H9 (cell line): ENCODE data around the gene NODAL. TPM values are rescaled to one million over a fixed set of nuclear protein-coding genes. Genes with fewer than 3 reads are reported as not detected.

Experiments
- DNase-seq: peaks from one replicate; pipeline ENCODE4 v3.0.0-alpha.2; 2017
- H2AFZ ChIP-seq: one replicate; pipeline ENCODE4 v1.6.1; 2013; ENCODE audit warnings: mild to moderate bottlenecking, low read length, control low read depth, moderate library complexity
- H2AK5ac ChIP-seq: 2 replicates; pipeline ENCODE4 v1.6.1; 2013; ENCODE audit warnings: low read length, control low read depth, mixed read lengths; ENCODE audit not compliant: insufficient read length
- H2BK120ac ChIP-seq: one replicate; pipeline ENCODE4 v1.6.1; 2013; ENCODE audit warnings: low read depth, mild to moderate bottlenecking, low read length, control low read depth, inconsistent platforms; ENCODE audit not compliant: poor library complexity, severe bottlenecking
- H2BK12ac ChIP-seq: 2 replicates; pipeline ENCODE4 v1.6.1; 2013; ENCODE audit warnings: low read length, control low read depth, mixed read lengths, low read depth; ENCODE audit not compliant: insufficient read length
- H2BK15ac ChIP-seq: 2 replicates; pipeline ENCODE4 v1.6.1; 2013; ENCODE audit warnings: low read depth, low read length, control low read depth
- H2BK20ac ChIP-seq: one replicate; pipeline ENCODE4 v1.6.1; 2013; ENCODE audit warnings: low read depth, mild to moderate bottlenecking, low read length, control low read depth, inconsistent platforms; ENCODE audit not compliant: poor library complexity, severe bottlenecking
- H2BK5ac ChIP-seq: 2 replicates; pipeline ENCODE4 v1.6.1; 2013; ENCODE audit warnings: low read length, control low read depth, mixed read lengths; ENCODE audit not compliant: insufficient read length
- H3K14ac ChIP-seq: 2 replicates; pipeline ENCODE4 v1.6.1; 2013; ENCODE audit warnings: low read length, control low read depth; ENCODE audit not compliant: insufficient read depth
- H3K18ac ChIP-seq: 2 replicates; pipeline ENCODE4 v1.6.1; 2013; ENCODE audit warnings: low read depth, mild to moderate bottlenecking, mixed read lengths, low read length, control low read depth; ENCODE audit not compliant: insufficient read length
- H3K23ac ChIP-seq: 2 replicates; pipeline ENCODE4 v1.6.1; 2013; ENCODE audit warnings: low read length, control low read depth, mixed read lengths, low read depth; ENCODE audit not compliant: insufficient read length
- H3K23me2 ChIP-seq: 2 replicates; pipeline ENCODE4 v1.6.1; 2013; ENCODE audit warnings: low read depth, mild to moderate bottlenecking, mixed read lengths, low read length, control low read depth; ENCODE audit not compliant: insufficient read length, poor library complexity, severe bottlenecking
- H3K27ac ChIP-seq: 2 replicates; pipeline ENCODE4 v1.5.1; 2013; ENCODE audit warnings: low read length, control low read depth, mixed read lengths, low read depth; ENCODE audit not compliant: insufficient read length
- H3K27me3 ChIP-seq: 2 replicates; pipeline ENCODE4 v1.6.1; 2013; ENCODE audit warnings: low read length, control low read depth, inconsistent platforms; ENCODE audit not compliant: insufficient read depth
- H3K4ac ChIP-seq: 2 replicates; pipeline ENCODE4 v1.6.1; 2013; ENCODE audit warnings: low read depth, mild to moderate bottlenecking, control low read depth, inconsistent platforms, low read length, moderate library complexity
- H3K4me1 ChIP-seq: 2 replicates; pipeline ENCODE4 v1.6.1; 2013; ENCODE audit warnings: low read length, control low read depth, inconsistent platforms; ENCODE audit not compliant: insufficient read depth
- H3K4me2 ChIP-seq: 2 replicates; pipeline ENCODE4 v1.6.1; 2013; ENCODE audit warnings: low read length, control low read depth, mixed read lengths; ENCODE audit not compliant: insufficient read length, insufficient read depth
- H3K56ac ChIP-seq: 2 replicates; pipeline ENCODE4 v1.6.1; 2013; ENCODE audit warnings: low read depth, mild to moderate bottlenecking, mixed read lengths, low read length, control low read depth; ENCODE audit not compliant: insufficient read length
- H3K79me1 ChIP-seq: 2 replicates; pipeline ENCODE4 v1.6.1; 2013; ENCODE audit warnings: low read depth, mild to moderate bottlenecking, moderate library complexity, low read length, control low read depth, inconsistent platforms; ENCODE audit not compliant: insufficient read depth, poor library complexity, severe bottlenecking
- H3K79me2 ChIP-seq: 2 replicates; pipeline ENCODE4 v1.6.1; 2013; ENCODE audit warnings: low read length, control low read depth, inconsistent platforms; ENCODE audit not compliant: insufficient read depth
- H3K9ac ChIP-seq: 2 replicates; pipeline ENCODE4 v1.6.1; 2013; ENCODE audit warnings: low read length, control low read depth, mixed read lengths; ENCODE audit not compliant: insufficient read length; ENCODE audit errors: extremely low read depth
- H3K9me3 ChIP-seq: one replicate; pipeline ENCODE4 v1.6.1; 2013; ENCODE audit warnings: low read depth, low read length, inconsistent platforms; ENCODE audit not compliant: control insufficient read depth
- H3T11ph ChIP-seq: one replicate; pipeline ENCODE4 v1.6.1; 2013; ENCODE audit warnings: mild to moderate bottlenecking, low read length, control low read depth, inconsistent platforms
- H4K20me1 ChIP-seq: one replicate; pipeline ENCODE4 v1.6.1; 2013; ENCODE audit not compliant: control insufficient read depth, insufficient read length, insufficient read depth
- H4K5ac ChIP-seq: 2 replicates; pipeline ENCODE4 v1.6.1; 2013; ENCODE audit warnings: low read depth, mild to moderate bottlenecking, mixed read lengths, low read length, control low read depth; ENCODE audit not compliant: insufficient read length
- H4K8ac ChIP-seq: replicated peaks from 2 replicates; pipeline ENCODE4 v1.6.1; 2013; ENCODE audit warnings: low read length, control low read depth, mixed read lengths, low read depth; ENCODE audit not compliant: insufficient read length
- H4K91ac ChIP-seq: 2 replicates; pipeline ENCODE4 v1.6.1; 2013; ENCODE audit warnings: low read depth, mild to moderate bottlenecking, moderate library complexity, mixed read lengths, low read length, control low read depth; ENCODE audit not compliant: insufficient read length
- H3K27ac Mint-ChIP-seq, 3 experiments: 2 replicates in 2 of 3; 3 replicates in 1 of 3; pipeline ENCODE4 v1.8.0; 2020 to 2021; ENCODE audit warnings: mixed read lengths in 3 of 3, mild to moderate bottlenecking in 1 of 3, moderate library complexity in 1 of 3
- H3K27me3 Mint-ChIP-seq: 2 replicates; pipeline ENCODE4 v1.8.0; 2021; ENCODE audit warnings: low read depth, mild to moderate bottlenecking, moderate library complexity, mixed read lengths
- H3K36me3 Mint-ChIP-seq, 3 experiments: 2 replicates in 2 of 3; 3 replicates in 1 of 3; pipeline ENCODE4 v1.8.0; 2020 to 2021; ENCODE audit warnings: low read depth in 3 of 3, mixed read lengths in 3 of 3; ENCODE audit not compliant: insufficient read depth in 1 of 3
- H3K4me1 Mint-ChIP-seq, 2 experiments: 2 replicates each; pipeline ENCODE4 v1.8.0; 2020; ENCODE audit warnings: mixed read lengths in 2 of 2
- H3K4me3 Mint-ChIP-seq, 2 experiments: 2 replicates in 1 of 2; 3 replicates in 1 of 2; pipeline ENCODE4 v1.8.0; 2020 to 2021; ENCODE audit warnings: mild to moderate bottlenecking in 2 of 2, mixed read lengths in 2 of 2, moderate library complexity in 1 of 2
- H3K9me3 Mint-ChIP-seq, 2 experiments: 2 replicates in 1 of 2; 3 replicates in 1 of 2; pipeline ENCODE4 v1.8.0; 2020; ENCODE audit warnings: mild to moderate bottlenecking in 2 of 2, mixed read lengths in 2 of 2, moderate library complexity in 1 of 2
- CTCF ChIP-seq: fragments of 200-600 bp; sonication (generic); conservative IDR thresholded peaks from 3 replicates; pipeline ENCODE4 v1.8.0; 2021; ENCODE audit warnings: antibody characterized with exemption, mild to moderate bottlenecking
- WGBS: extraction: QIAGEN DNeasy Blood & Tissue Kit; methylation state at CpG from one replicate; pipeline ENCODE4 v1.1.7; 2013; ENCODE audit warnings: missing lambda C conversion rate, low lambda C conversion rate, mixed read lengths; ENCODE audit not compliant: insufficient read length; ENCODE audit errors: extremely low coverage; 5-methylcytosine and 5-hydroxymethylcytosine counted together
- total RNA-seq: library from RNA; stranded (reverse); gene quantifications from 2 replicates; pipeline ENCODE4 v1.2.1, GENCODE V29; 2021

NODAL gene
- total RNA-seq, 1 experiment from 2014 or later = 80.7 TPM

GRCh38 chr10:70432561-70433263, 8.8 kb downstream of the NODAL start:
- H4K8ac ChIP-seq = no peak overlapping the region
- no peaks in the 10 kb centered on the region for H3K9me3 ChIP-seq
- no peaks in the 10 kb centered on the region for H3K23me2 ChIP-seq
- peaks cover 6 to 91% (median 7%) of the 10 kb centered on the region in 3 experiments for H3K36me3 Mint-ChIP-seq
- H3K18ac ChIP-seq = no peak overlapping the region
- H2BK12ac ChIP-seq = no peak overlapping the region
- H3K4me1 ChIP-seq = no peaks in the 10 kb centered on the region; the same call in 1 of the 2 replicates
- H2AK5ac ChIP-seq = no peak overlapping the region
- H3K27me3 Mint-ChIP-seq = no peaks in the 10 kb centered on the region; the same call in 1 of the 2 replicates
- no peak overlapping the region for H2AFZ ChIP-seq
- H3K56ac ChIP-seq = no peak overlapping the region
- no peak for TF ChIP-seq CTCF
- no peak for DNase-seq
- H2BK20ac ChIP-seq = no peak overlapping the region
- H2BK120ac ChIP-seq = no peak overlapping the region
- no peak overlapping the region for H3K4me2 ChIP-seq
- H3K9me3 Mint-ChIP-seq = no peaks in the 10 kb centered on the region
- peaks cover 6% of the 10 kb centered on the region for H3K79me2 ChIP-seq
- H3K27ac Mint-ChIP-seq = no peak overlapping the region
- H4K20me1 ChIP-seq = no peaks in the 10 kb centered on the region
- H3K4ac ChIP-seq = no peak overlapping the region
- no peak overlapping the region for H4K5ac ChIP-seq
- H3K79me1 ChIP-seq = no peaks in the 10 kb centered on the region
- no peaks in the 10 kb centered on the region for H3K27me3 ChIP-seq
- no peak overlapping the region for H4K91ac ChIP-seq
- H3T11ph ChIP-seq = no peak overlapping the region
- WGBS = no CpG with 5 or more reads among the region's 6 CpGs
- no peak overlapping the region for H3K14ac ChIP-seq
- H2BK15ac ChIP-seq = no peak overlapping the region
- no peak overlapping the region for H3K27ac ChIP-seq
- no peak overlapping the region for H2BK5ac ChIP-seq
- no peak overlapping the region for H3K9ac ChIP-seq
- peaks cover 7 to 8% of the 10 kb centered on the region in 2 experiments for H3K4me1 Mint-ChIP-seq
- no peak overlapping the region for H3K23ac ChIP-seq
- no peak overlapping the region for H3K4me3 Mint-ChIP-seq
